ENCODE results near the gene UQCC3.

DNA sequence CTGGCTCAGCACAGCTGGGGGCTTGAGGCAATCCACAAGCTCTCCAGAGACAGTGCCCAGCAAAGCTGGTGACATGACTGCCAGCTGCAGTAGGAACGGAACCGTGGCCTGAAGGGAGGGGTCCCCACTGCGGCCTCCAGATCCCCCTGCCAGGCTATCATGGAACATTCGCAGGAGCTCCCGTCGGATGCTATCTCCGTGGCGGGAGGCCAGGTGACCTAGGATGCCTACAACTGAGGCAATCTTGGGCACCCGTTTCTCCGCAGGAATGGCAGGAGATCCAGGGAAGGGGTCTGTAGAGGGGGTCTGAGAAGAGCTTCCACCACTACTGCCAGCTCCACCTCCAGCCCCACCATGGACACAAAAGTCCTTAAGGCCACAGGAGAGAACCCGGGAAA is 22.5 kb upstream of the UQCC3 start:
- TF ChIP-seq, protein P1, sequence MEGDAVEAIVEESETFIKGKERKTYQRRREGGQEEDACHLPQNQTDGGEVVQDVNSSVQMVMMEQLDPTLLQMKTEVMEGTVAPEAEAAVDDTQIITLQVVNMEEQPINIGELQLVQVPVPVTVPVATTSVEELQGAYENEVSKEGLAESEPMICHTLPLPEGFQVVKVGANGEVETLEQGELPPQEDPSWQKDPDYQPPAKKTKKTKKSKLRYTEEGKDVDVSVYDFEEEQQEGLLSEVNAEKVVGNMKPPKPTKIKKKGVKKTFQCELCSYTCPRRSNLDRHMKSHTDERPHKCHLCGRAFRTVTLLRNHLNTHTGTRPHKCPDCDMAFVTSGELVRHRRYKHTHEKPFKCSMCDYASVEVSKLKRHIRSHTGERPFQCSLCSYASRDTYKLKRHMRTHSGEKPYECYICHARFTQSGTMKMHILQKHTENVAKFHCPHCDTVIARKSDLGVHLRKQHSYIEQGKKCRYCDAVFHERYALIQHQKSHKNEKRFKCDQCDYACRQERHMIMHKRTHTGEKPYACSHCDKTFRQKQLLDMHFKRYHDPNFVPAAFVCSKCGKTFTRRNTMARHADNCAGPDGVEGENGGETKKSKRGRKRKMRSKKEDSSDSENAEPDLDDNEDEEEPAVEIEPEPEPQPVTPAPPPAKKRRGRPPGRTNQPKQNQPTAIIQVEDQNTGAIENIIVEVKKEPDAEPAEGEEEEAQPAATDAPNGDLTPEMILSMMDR (IDR thresholded peaks at IDR 0.05) = no peak
- no peak for TF ChIP-seq POLR2A (IDR thresholded peaks at IDR 0.05)

Measured in testis (tissue), 2 donors.